IMR-90 (cell line): ENCODE results near the gene CCNI. TPM values are rescaled to one million over a fixed set of nuclear protein-coding genes. Genes with fewer than 3 reads are reported as not detected.

Experiments used
- ATAC-seq: fragments of 200-7000 bp; cut with Tn5 transposase; 2 replicates; pipeline ENCODE4 v1.9.1; 2020; ENCODE audit warnings: low read depth, mild to moderate bottlenecking, moderate library complexity
- BruUV-seq: library from RNA; stranded (reverse); fragments of 400-500 nt; replicated peaks from 2 replicates; lab custom pipeline; 2021; lab: Mats Ljungman, UMichigan
- CTCF ChIA-PET: fragments of 300-600 bp; formaldehyde crosslinking; extraction: SDS; loops from one replicate; lab custom pipeline; 2021; ENCODE audit warnings: antibody characterized with exemption; lab: Yijun Ruan, JAX
- POLR2A ChIA-PET: fragments of 300-600 bp; sonication (Branson Sonifier 250); formaldehyde crosslinking; loops from one replicate; lab custom pipeline; 2022; ENCODE audit warnings: antibody characterized with exemption; ENCODE audit not compliant: unreplicated experiment; lab: Charles Lee
- DNase-seq: peaks from one replicate; pipeline ENCODE4 v3.0.0; 2013
- H2AFZ ChIP-seq: replicated peaks from 2 replicates; pipeline ENCODE3; 2013; ENCODE audit warnings: low read length, mild to moderate bottlenecking; ENCODE audit not compliant: poor library complexity
- H2AK5ac ChIP-seq: 2 replicates; pipeline ENCODE4 v1.6.1; 2013; ENCODE audit warnings: low read depth, low read length, inconsistent platforms
- H2AK9ac ChIP-seq: replicated peaks from 2 replicates; pipeline ENCODE3; 2013; ENCODE audit warnings: mild to moderate bottlenecking, low read depth, low read length, moderate library complexity; ENCODE audit not compliant: poor library complexity
- H2BK120ac ChIP-seq: 2 replicates; pipeline ENCODE4 v1.6.1; 2013; ENCODE audit warnings: low read depth, low read length, inconsistent platforms
- H2BK15ac ChIP-seq: 3 replicates; pipeline ENCODE4 v1.6.1; 2013; ENCODE audit warnings: low read depth, low read length, inconsistent platforms
- H2BK20ac ChIP-seq: 2 replicates; pipeline ENCODE4 v1.6.1; 2013; ENCODE audit warnings: low read depth, mild to moderate bottlenecking, inconsistent platforms, low read length, moderate library complexity
- H2BK5ac ChIP-seq: 2 replicates; pipeline ENCODE4 v1.6.1; 2013; ENCODE audit warnings: mild to moderate bottlenecking, low read depth, low read length, inconsistent platforms; ENCODE audit not compliant: poor library complexity, severe bottlenecking
- H3K14ac ChIP-seq: replicated peaks from 2 replicates; pipeline ENCODE4 v1.6.1; 2013; ENCODE audit warnings: low read depth, low read length, inconsistent platforms
- H3K18ac ChIP-seq: 2 replicates; pipeline ENCODE4 v1.6.1; 2013; ENCODE audit warnings: low read depth, low read length, control low read depth
- H3K23ac ChIP-seq: 2 replicates; pipeline ENCODE4 v1.6.1; 2013; ENCODE audit warnings: low read depth, low read length, inconsistent platforms
- H3K27ac ChIP-seq: 2 replicates; pipeline ENCODE4 v1.5.1; 2013; ENCODE audit warnings: mild to moderate bottlenecking, control low read depth, low read length; ENCODE audit not compliant: insufficient read depth
- H3K27me3 ChIP-seq: 2 replicates; pipeline ENCODE4 v1.6.1; 2013; ENCODE audit warnings: low read length; ENCODE audit not compliant: control insufficient read depth, insufficient read depth
- H3K36me3 ChIP-seq: 2 replicates; pipeline ENCODE4 v1.6.1; 2013; ENCODE audit warnings: low read length, mixed read lengths; ENCODE audit not compliant: control insufficient read depth, insufficient read depth
- H3K4ac ChIP-seq: 2 replicates; pipeline ENCODE4 v1.6.1; 2013; ENCODE audit warnings: low read depth, low read length, inconsistent platforms
- H3K4me1 ChIP-seq: 2 replicates; pipeline ENCODE4 v1.6.1; 2013; ENCODE audit warnings: low read length, mixed read lengths; ENCODE audit not compliant: control insufficient read depth, insufficient read depth
- H3K4me2 ChIP-seq: 2 replicates; pipeline ENCODE4 v1.6.1; 2013; ENCODE audit warnings: low read depth, mild to moderate bottlenecking, control low read depth, low read length, moderate library complexity
- H3K4me3 ChIP-seq: 2 replicates; pipeline ENCODE4 v1.5.1; 2013; ENCODE audit warnings: low read depth, mild to moderate bottlenecking, control low read depth, low read length, moderate library complexity; ENCODE audit not compliant: insufficient read depth
- H3K56ac ChIP-seq: 2 replicates; pipeline ENCODE4 v1.6.1; 2013; ENCODE audit warnings: low read length, inconsistent platforms; ENCODE audit not compliant: insufficient read depth; ENCODE audit errors: extremely low read depth
- H3K79me1 ChIP-seq, 2 experiments: 2 replicates each; pipeline ENCODE4 v1.6.1; 2013; ENCODE audit warnings: low read length in 2 of 2, inconsistent platforms in 1 of 2, low read depth in 1 of 2
- H3K9ac ChIP-seq: 2 replicates; pipeline ENCODE4 v1.6.1; 2013; ENCODE audit warnings: low read depth, low read length, control low read depth
- H3K9me1 ChIP-seq: 2 replicates; pipeline ENCODE4 v1.6.1; 2013; ENCODE audit warnings: low read length, inconsistent platforms; ENCODE audit not compliant: insufficient read depth
- H3K9me3 ChIP-seq: 2 replicates; pipeline ENCODE4 v1.6.1; 2013; ENCODE audit warnings: low read length; ENCODE audit not compliant: control insufficient read depth, insufficient read depth
- H4K20me1 ChIP-seq: 2 replicates; pipeline ENCODE4 v1.6.1; 2013; ENCODE audit warnings: low read length, inconsistent platforms; ENCODE audit not compliant: insufficient read depth
- H4K5ac ChIP-seq: 2 replicates; pipeline ENCODE4 v1.6.1; 2013; ENCODE audit warnings: mild to moderate bottlenecking, low read depth, low read length, control low read depth
- H4K8ac ChIP-seq, 2 experiments: 2 replicates each; pipeline ENCODE4 v1.6.1; 2013; ENCODE audit warnings: low read depth in 2 of 2, low read length in 2 of 2, control low read depth in 1 of 2, inconsistent platforms in 1 of 2
- H4K91ac ChIP-seq: 2 replicates; pipeline ENCODE4 v1.6.1; 2013; ENCODE audit warnings: low read depth, low read length, inconsistent platforms; ENCODE audit not compliant: insufficient read depth
- BHLHE40 ChIP-seq: fragments of 150-350 bp; IDR thresholded peaks from 2 replicates; pipeline ENCODE4 v1.6.1; 2016; ENCODE audit warnings: mild to moderate bottlenecking, low read depth, low read length
- CEBPB ChIP-seq: IDR thresholded peaks from 2 replicates; pipeline ENCODE4 v1.6.1; 2012; ENCODE audit warnings: low read depth, low read length, improper control_type of control experiment
- CHD1 ChIP-seq: IDR thresholded peaks from 2 replicates; pipeline ENCODE4 v1.6.1; 2012; ENCODE audit warnings: low read depth, low read length, improper control_type of control experiment
- CTCF ChIP-seq: conservative IDR thresholded peaks from 2 replicates; pipeline ENCODE4 v1.5.1; 2012; ENCODE audit warnings: mild to moderate bottlenecking, low read depth, low read length, improper control_type of control experiment
- FOS ChIP-seq: fragments of 150-350 bp; IDR thresholded peaks from 2 replicates; pipeline ENCODE4 v1.6.1; 2016; ENCODE audit warnings: low read depth, low read length
- MAFK ChIP-seq: IDR thresholded peaks from 2 replicates; pipeline ENCODE4 v1.6.1; 2012; ENCODE audit warnings: low read depth, low read length, improper control_type of control experiment
- MXI1 ChIP-seq: IDR thresholded peaks from 2 replicates; pipeline ENCODE4 v1.6.1; 2012; ENCODE audit warnings: low read depth, mild to moderate bottlenecking, low read length, moderate library complexity, borderline replicate concordance
- NFE2L2 ChIP-seq: fragments of 150-350 bp; IDR thresholded peaks from 2 replicates; pipeline ENCODE4 v1.6.1; 2016; ENCODE audit warnings: low read depth, mild to moderate bottlenecking, low read length
- POLR2A ChIP-seq: IDR thresholded peaks from 2 replicates; pipeline ENCODE4 v1.6.1; 2012; ENCODE audit warnings: mild to moderate bottlenecking, low read depth, low read length
- RAD21 ChIP-seq: IDR thresholded peaks from 2 replicates; pipeline ENCODE4 v1.6.1; 2012; ENCODE audit warnings: low read length, improper control_type of control experiment
- RFX5 ChIP-seq: IDR thresholded peaks from 2 replicates; pipeline ENCODE4 v1.8.0; 2012; ENCODE audit warnings: low read depth, mild to moderate bottlenecking, low read length, moderate library complexity
- WGBS, 2 experiments: methylation state at CpG; one replicate each; pipeline versions ENCODE4 v1.1.5 to v1.1.7; 2013; ENCODE audit warnings: missing lambda C conversion rate in 2 of 2; ENCODE audit not compliant: insufficient read length in 1 of 2; ENCODE audit errors: extremely low coverage in 2 of 2; 5-methylcytosine and 5-hydroxymethylcytosine counted together
- dilution Hi-C: fragments of 300-500 bp; cut with HindIII; formaldehyde crosslinking; loops from one replicate; pipeline ENCODE4 v1.14.3; 2018; ENCODE audit warnings: low sequenced_read_pairs; ENCODE audit not compliant: unreplicated experiment
- in situ Hi-C: fragments of 300-500 bp; cut with MboI; formaldehyde crosslinking; loops from 3 replicates; pipeline ENCODE4 v1.14.3; 2019; ENCODE audit warnings: low sequenced_read_pairs, inconsistent platforms, mixed read lengths
- intact Hi-C: fragments of 100-400 bp; cut with micrococcal nuclease; formaldehyde crosslinking; loops from 2 replicates; pipeline ENCODE4 v1.10.0; 2022
- polyA plus RNA-seq, 3 experiments: library from polyadenylated mRNA; depleted of rRNA; stranded (reverse); fragments of >200 nt; gene quantifications; 2 replicates each; pipeline ENCODE4 v1.2.3, GENCODE V29; 2012; ENCODE audit warnings: low replicate concordance in 1 of 3
- total RNA-seq: library from RNA; depleted of rRNA; stranded (reverse); fragments of >200 nt; gene quantifications from 2 replicates; pipeline ENCODE4 v1.2.3, GENCODE V29; 2012
- TF ChIP-seq, protein P1 (sequence below): fragments of 150-350 bp; IDR thresholded peaks from 2 replicates; pipeline ENCODE4 v1.6.1; 2017; ENCODE audit warnings: mild to moderate bottlenecking, antibody characterized with exemption, low read length, low read depth
- TF ChIP-seq, protein P2 (sequence below): fragments of 150-350 bp; IDR thresholded peaks from 2 replicates; pipeline ENCODE4 v1.6.1; 2016; ENCODE audit warnings: low read depth, mild to moderate bottlenecking, low read length, moderate library complexity, borderline replicate concordance

Gene CCNI
- total and polyA plus RNA-seq, 2 of the 4 experiments (the other 2 are of a cell fraction), result 70.1 to 100 TPM

DNA sequence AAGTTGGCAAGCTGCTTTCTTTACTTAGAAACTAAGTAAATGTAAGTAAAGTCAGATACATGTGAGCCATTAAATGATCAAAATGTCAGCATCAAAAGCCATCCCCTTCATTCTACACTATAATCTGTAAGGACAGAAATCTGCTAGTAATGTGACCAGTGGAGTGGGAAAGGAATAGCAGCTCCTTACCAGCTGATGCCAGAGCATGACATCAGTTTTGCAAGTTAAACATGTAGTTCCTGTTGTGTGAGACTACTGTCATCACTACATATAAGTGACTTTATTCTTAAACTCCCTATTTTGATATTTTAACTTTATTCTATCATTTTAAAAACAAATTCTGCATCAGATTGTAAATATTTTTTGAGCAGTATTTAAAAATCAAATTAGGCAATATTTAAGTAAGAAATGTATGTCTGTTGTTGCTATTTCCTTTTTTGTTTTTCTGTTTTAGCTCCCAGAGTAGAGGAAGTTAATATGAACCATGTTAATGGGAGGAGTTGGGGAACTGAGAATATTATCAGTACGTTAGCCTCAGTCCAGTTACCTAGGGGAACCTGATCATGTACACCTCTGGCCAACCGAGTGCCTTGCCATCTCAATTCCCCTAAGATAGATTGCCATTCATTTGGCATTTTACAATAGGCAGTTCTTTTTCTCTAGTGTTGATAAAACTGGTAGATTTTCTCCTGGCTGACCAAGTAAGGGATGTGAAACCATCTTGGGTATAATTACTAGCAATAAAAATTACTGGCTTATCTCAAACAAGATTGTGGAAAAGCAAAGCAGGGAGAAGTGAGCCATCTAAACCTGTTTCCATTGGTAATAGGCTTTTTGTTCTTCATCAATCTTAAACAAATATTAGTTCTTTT lies 34.7 kb downstream of the CCNI start:
- dilution Hi-C loops, result no loop called here
- Histone ChIP-seq H2BK5ac (peak overlapping the region; percentile 98), H3K79me1 (peaks cover 15 to 73% of the 10 kb centered on the region in 2 experiments), H3K23ac (0 out of 2 replicates have a peak overlapping the region, but pooled peaks have one; percentile 14), H3K4me3 (no peak overlapping the region), H2AFZ (no peak overlapping the region), H3K18ac (peak overlapping the region; percentile 21; the same call in 1 of the 2 replicates), H4K5ac (peak overlapping the region; percentile 57; the same call in 1 of the 2 replicates), H3K4ac (peak overlapping the region; percentile 2; the same call in 1 of the 2 replicates), H3K4me2 (no peak overlapping the region), H3K9me1 (peaks cover 19% of the 10 kb centered on the region), H4K8ac (peak overlapping the region in 1 of 2 experiments; percentile 62; a peak in 2 of 4 replicates), H3K36me3 (peaks cover 17% of the 10 kb centered on the region), H3K27me3 (no peaks in the 10 kb centered on the region), H3K9ac (no peak overlapping the region), H2BK20ac (peak overlapping the region; percentile 28), H2BK120ac (no peak overlapping the region), H4K20me1 (peaks cover 4% of the 10 kb centered on the region; the same call in 1 of the 2 replicates), H3K14ac (no peak overlapping the region), H3K4me1 (peaks cover 22% of the 10 kb centered on the region), H2BK15ac (no peak overlapping the region; the same call in 2 of the 3 replicates), H2AK5ac (peak overlapping the region; percentile 22; the same call in 1 of the 2 replicates), H3K27ac (peak overlapping the region; percentile 40; the same call in 1 of the 2 replicates), H3K56ac (no peak overlapping the region), H3K9me3 (no peaks in the 10 kb centered on the region), H4K91ac (no peak overlapping the region), H2AK9ac (no peak overlapping the region)
- ChIA-PET POLR2A (interaction anchor here (0.6 kb wide), 1 partner anchor 598 kb away, joined by 3 read pairs; no protein-coding TSS in a partner anchor), CTCF (no interaction called here)
- DNase-seq (peak; percentile 57), ATAC-seq (no peak)
- no TSS peak for BruUV-seq
- WGBS, 2 experiments, result no CpG with 5 or more reads among the region's 2 CpGs
- intact Hi-C loops, result loop anchor here (10.0 kb wide), 1 partner anchor 606 kb away; the partner anchor contains the start of gene SHROOM3
- in situ Hi-C loops, result loop anchor here (10.0 kb wide), 1 partner anchor 606 kb away; the partner anchor contains the start of gene SHROOM3
- TF ChIP-seq, protein P1, sequence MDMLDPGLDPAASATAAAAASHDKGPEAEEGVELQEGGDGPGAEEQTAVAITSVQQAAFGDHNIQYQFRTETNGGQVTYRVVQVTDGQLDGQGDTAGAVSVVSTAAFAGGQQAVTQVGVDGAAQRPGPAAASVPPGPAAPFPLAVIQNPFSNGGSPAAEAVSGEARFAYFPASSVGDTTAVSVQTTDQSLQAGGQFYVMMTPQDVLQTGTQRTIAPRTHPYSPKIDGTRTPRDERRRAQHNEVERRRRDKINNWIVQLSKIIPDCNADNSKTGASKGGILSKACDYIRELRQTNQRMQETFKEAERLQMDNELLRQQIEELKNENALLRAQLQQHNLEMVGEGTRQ, result no peak
- TF ChIP-seq RFX5, result no peak
- no peak for TF ChIP-seq NFE2L2
- TF ChIP-seq CEBPB, result no peak
- no peak for TF ChIP-seq MXI1
- no peak for TF ChIP-seq CTCF
- TF ChIP-seq MAFK, result no peak
- no peak for TF ChIP-seq FOS
- no peak for TF ChIP-seq POLR2A
- TF ChIP-seq BHLHE40, result no peak
- no peak for TF ChIP-seq RAD21
- no peak for TF ChIP-seq CHD1
- TF ChIP-seq, protein P2, sequence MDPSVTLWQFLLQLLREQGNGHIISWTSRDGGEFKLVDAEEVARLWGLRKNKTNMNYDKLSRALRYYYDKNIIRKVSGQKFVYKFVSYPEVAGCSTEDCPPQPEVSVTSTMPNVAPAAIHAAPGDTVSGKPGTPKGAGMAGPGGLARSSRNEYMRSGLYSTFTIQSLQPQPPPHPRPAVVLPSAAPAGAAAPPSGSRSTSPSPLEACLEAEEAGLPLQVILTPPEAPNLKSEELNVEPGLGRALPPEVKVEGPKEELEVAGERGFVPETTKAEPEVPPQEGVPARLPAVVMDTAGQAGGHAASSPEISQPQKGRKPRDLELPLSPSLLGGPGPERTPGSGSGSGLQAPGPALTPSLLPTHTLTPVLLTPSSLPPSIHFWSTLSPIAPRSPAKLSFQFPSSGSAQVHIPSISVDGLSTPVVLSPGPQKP, result no peak
